ENCODE results near the gene TRAPPC8.
"Not testable (repeated sequence)": the region's sequence is repeated elsewhere in the genome, so short reads cannot be mapped to it uniquely, and the experiment has no call there.

Gene TRAPPC8

GRCh38 chr18:31799257-31799656, 143.7 kb downstream of the TRAPPC8 start:
- DNase-seq (ENCODE audit: low read depth in 1 of 2, low spot score in 1 of 2) = not testable (repeated sequence)

DNA sequence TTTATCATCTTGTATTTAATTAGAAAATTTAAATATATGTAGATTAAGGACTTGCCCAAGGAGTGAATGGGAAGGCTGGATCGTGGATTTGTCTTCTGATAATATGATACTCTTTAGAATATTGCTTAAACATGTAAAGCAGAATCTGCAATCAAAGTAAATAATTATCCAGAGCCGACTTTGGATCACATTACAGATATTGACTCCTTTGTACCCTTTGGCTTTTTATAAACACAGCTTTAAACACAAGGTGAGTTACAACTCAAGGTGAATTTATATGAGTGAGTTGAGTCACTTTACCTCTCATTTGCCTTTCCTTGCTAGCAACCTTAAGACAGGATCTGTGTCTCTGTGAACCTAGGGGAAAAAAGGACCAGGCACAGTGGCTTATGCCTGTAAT, 144.5 kb downstream of the TRAPPC8 start:
- DNase-seq (ENCODE audit: low read depth in 1 of 2, low spot score in 1 of 2) = no peak

- no peak for DNase-seq (ENCODE audit: low read depth in 1 of 2, low spot score in 1 of 2)
These were observed 147.2 kb downstream of the TRAPPC8 start for GRCh38 chr18:31795747-31796146.

GRCh38 chr18:31793531-31793930, 149.4 kb downstream of the TRAPPC8 start:
- DNase-seq (ENCODE audit: low read depth in 1 of 2, low spot score in 1 of 2) = no peak

- no peak for DNase-seq (ENCODE audit: low read depth in 1 of 2, low spot score in 1 of 2)
These were observed 150.4 kb downstream of the TRAPPC8 start for GRCh38 chr18:31792580-31792911.

- no peak for DNase-seq (ENCODE audit: low read depth in 1 of 2, low spot score in 1 of 2)
These were observed 150.9 kb downstream of the TRAPPC8 start for GRCh38 chr18:31791817-31792579.

- DNase-seq (ENCODE audit: low read depth in 1 of 2, low spot score in 1 of 2) = no peak
These were observed 153.5 kb downstream of the TRAPPC8 start for GRCh38 chr18:31789409-31789808.

DNA sequence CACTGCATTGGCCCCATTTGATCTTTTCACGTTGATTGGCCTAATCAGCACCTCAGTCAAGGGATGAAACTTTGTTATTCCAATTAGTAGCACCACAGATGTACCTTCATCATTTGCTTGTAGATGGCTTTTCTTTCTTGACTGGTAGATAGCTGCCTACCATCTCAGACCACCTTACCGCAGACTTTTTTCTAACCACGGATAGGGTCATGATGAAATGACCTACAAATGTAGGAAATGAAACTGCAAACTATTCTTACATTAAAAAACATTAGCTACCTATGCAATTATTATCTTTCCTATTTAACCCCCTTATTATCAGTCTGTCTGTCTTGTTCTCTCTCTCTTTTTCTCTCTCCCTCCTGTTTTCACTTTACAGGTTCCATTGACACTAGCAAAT, 159.9 kb downstream of the TRAPPC8 start:
- DNase-seq (ENCODE audit: low read depth in 1 of 2, low spot score in 1 of 2) = no peak
